Keratinocyte (primary cell): Measurements from ENCODE around the gene AMELY. TPM values are rescaled to one million over a fixed set of nuclear protein-coding genes. Genes with fewer than 3 reads are reported as not detected.

Source experiments
- DNase-seq: peaks from one replicate; pipeline ENCODE4 v3.0.0-alpha.2; 2011; ENCODE audit warnings: low read depth, missing footprints, low spot score
- FAIRE-seq: peaks from 2 replicates; lab custom pipeline; 2011; peaks lifted over from hg19 to GRCh38; lab: Jason Lieb, UNC
- H2AFZ ChIP-seq: 2 replicates; pipeline ENCODE4 v1.6.0; 2012; ENCODE audit warnings: low read length, control low read depth, inconsistent platforms; ENCODE audit not compliant: control insufficient read depth
- H3K27ac ChIP-seq: 2 replicates; pipeline ENCODE4 v1.5.1; 2011; ENCODE audit warnings: low read length; ENCODE audit not compliant: control insufficient read depth, insufficient read depth
- H3K27me3 ChIP-seq: 3 replicates; pipeline ENCODE4 v1.6.0; 2011; ENCODE audit warnings: low read length; ENCODE audit not compliant: control insufficient read depth, insufficient read depth; ENCODE audit errors: extremely low read depth
- H3K36me3 ChIP-seq, 2 experiments: 2 replicates in 1 of 2; 3 replicates in 1 of 2; pipeline ENCODE4 v1.5.1; 2011; ENCODE audit warnings: low read length in 2 of 2, mild to moderate bottlenecking in 1 of 2; ENCODE audit not compliant: control insufficient read depth in 2 of 2, insufficient read depth in 2 of 2; ENCODE audit errors: extremely low read depth in 1 of 2
- H3K4me1 ChIP-seq: 3 replicates; pipeline ENCODE4 v1.5.1; 2011; ENCODE audit warnings: low read length; ENCODE audit not compliant: control insufficient read depth, insufficient read depth; ENCODE audit errors: extremely low read depth
- H3K4me2 ChIP-seq: 3 replicates; pipeline ENCODE4 v1.6.0; 2011; ENCODE audit warnings: low read depth, low read length; ENCODE audit not compliant: control insufficient read depth, insufficient read depth; ENCODE audit errors: extremely low read depth
- H3K4me3 ChIP-seq, 3 experiments: fragments of 200-600 bp in 1 of 3; sonication (generic) in 1 of 3; 2 replicates in 2 of 3; 3 replicates in 1 of 3; pipeline ENCODE4 v1.5.1; 2011 to 2016; ENCODE audit warnings: low read length in 3 of 3, mild to moderate bottlenecking in 3 of 3, control low read depth in 2 of 3, inconsistent platforms in 1 of 3, low read depth in 1 of 3, mixed read lengths in 1 of 3, mixed run types in 1 of 3, moderate library complexity in 1 of 3; ENCODE audit not compliant: control insufficient read depth in 2 of 3, insufficient read depth in 2 of 3; ENCODE audit errors: extremely low read depth in 1 of 3
- H3K79me2 ChIP-seq: 2 replicates; pipeline ENCODE4 v1.6.0; 2012; ENCODE audit warnings: low read length; ENCODE audit not compliant: control insufficient read depth, insufficient read depth
- H3K9ac ChIP-seq: 3 replicates; pipeline ENCODE4 v1.6.0; 2011; ENCODE audit warnings: low read length; ENCODE audit not compliant: control insufficient read depth, insufficient read depth; ENCODE audit errors: extremely low read depth
- H3K9me1 ChIP-seq: 3 replicates; pipeline ENCODE4 v1.6.0; 2011; ENCODE audit warnings: low read length; ENCODE audit not compliant: control insufficient read depth, insufficient read depth; ENCODE audit errors: extremely low read depth
- H3K9me3 ChIP-seq: 2 replicates; pipeline ENCODE4 v1.5.1; 2012; ENCODE audit warnings: low read depth, low read length; ENCODE audit not compliant: control insufficient read depth
- H4K20me1 ChIP-seq: 3 replicates; pipeline ENCODE4 v1.6.0; 2011; ENCODE audit warnings: low read length; ENCODE audit not compliant: control insufficient read depth, insufficient read depth; ENCODE audit errors: extremely low read depth
- CTCF ChIP-seq, 3 experiments: IDR thresholded peaks in 1 of 3; conservative IDR thresholded peaks in 1 of 3; optimal IDR thresholded peaks in 1 of 3; 2 replicates in 2 of 3; 3 replicates in 1 of 3; pipeline versions ENCODE3 to v1.5.1; 2011; ENCODE audit warnings: low read length in 3 of 3, mild to moderate bottlenecking in 3 of 3, moderate library complexity in 2 of 3, control low read depth in 1 of 3, inconsistent platforms in 1 of 3; ENCODE audit not compliant: insufficient read depth in 2 of 3; ENCODE audit errors: extremely low read depth in 1 of 3
- EZH2 ChIP-seq: IDR thresholded peaks from one replicate; pipeline ENCODE4 v1.6.1; 2012; ENCODE audit warnings: inconsistent platforms, mild to moderate bottlenecking, low read length, moderate library complexity
- dilution Hi-C: fragments of 300-500 bp; cut with MboI; formaldehyde crosslinking; loops from one replicate; pipeline ENCODE4 v1.7.0; 2020; ENCODE audit warnings: low sequenced_read_pairs; ENCODE audit not compliant: extremely low pct_ligation_motif_present
- polyA plus RNA-seq, 5 experiments: library from polyadenylated mRNA; depleted of rRNA in 3 of 5; stranded (reverse) in 3 of 5; stranded (forward) in 1 of 5; unstranded in 1 of 5; fragments of >200 nt; gene quantifications; 1 replicate in 1 of 5; 2 replicates in 3 of 5; 3 replicates in 1 of 5; pipeline versions ENCODE4 v1.2.1 to v1.2.3, GENCODE V29; 2011 to 2012; ENCODE audit warnings: missing spikeins in 2 of 5, low read depth in 1 of 5, low replicate concordance in 1 of 5

Gene AMELY
- polyA plus RNA-seq, 1 donor (not counting 4 experiments of a cell fraction or from before 2014, with no cell fraction given): not detected

- Histone ChIP-seq H3K9ac (no peak overlapping the region), H3K4me2 (no peak overlapping the region), H2AFZ (no peak overlapping the region), H3K4me3 (no peak overlapping the region), H4K20me1 (no peaks in the 10 kb centered on the region), H3K79me2 (no peaks in the 10 kb centered on the region), H3K9me1 (no peaks in the 10 kb centered on the region), H3K27ac (no peak overlapping the region), H3K9me3 (no peaks in the 10 kb centered on the region), H3K4me1 (no peaks in the 10 kb centered on the region), H3K36me3 (no peaks in the 10 kb centered on the region), H3K27me3 (no peaks in the 10 kb centered on the region)
- dilution Hi-C loops: no loop called here
- FAIRE-seq: no peak
- no peak for DNase-seq
- no peak for TF ChIP-seq EZH2
- TF ChIP-seq CTCF (optimal IDR thresholded peaks at IDR 0.05 in 1 of 3, IDR thresholded peaks at IDR 0.05 in 1 of 3, conservative IDR thresholded peaks at IDR 0.05 in 1 of 3; ENCODE audit: extremely low read depth in 1 of 3, insufficient read depth in 2 of 3, low read length in 3 of 3): no peak
Observed at GRCh38 chrY:6948378-6948777, 36.8 kb upstream of the AMELY start.

- H3K79me2 ChIP-seq: no peaks in the 10 kb centered on the region
- dilution Hi-C loops: no loop called here
- no peak for TF ChIP-seq EZH2
- TF ChIP-seq CTCF (optimal IDR thresholded peaks at IDR 0.05 in 1 of 3, IDR thresholded peaks at IDR 0.05 in 1 of 3, conservative IDR thresholded peaks at IDR 0.05 in 1 of 3; ENCODE audit: extremely low read depth in 1 of 3, insufficient read depth in 2 of 3, low read length in 3 of 3): no peak
- H3K36me3 ChIP-seq: no peaks in the 10 kb centered on the region
- no peak overlapping the region for H3K9ac ChIP-seq
- no peak overlapping the region for H3K27ac ChIP-seq
- no peak overlapping the region for H2AFZ ChIP-seq
- H3K4me3 ChIP-seq: no peak overlapping the region
- FAIRE-seq (no peak), DNase-seq (no peak)
- no peak overlapping the region for H3K4me2 ChIP-seq
- no peaks in the 10 kb centered on the region for H3K9me3 ChIP-seq
- H3K4me1 ChIP-seq: no peaks in the 10 kb centered on the region
- no peaks in the 10 kb centered on the region for H3K27me3 ChIP-seq
- no peaks in the 10 kb centered on the region for H3K9me1 ChIP-seq
- no peaks in the 10 kb centered on the region for H4K20me1 ChIP-seq
Observed at GRCh38 chrY:6947695-6948094, 36.1 kb upstream of the AMELY start.
